ENCODE data around the gene APOL2.
A peak's percentile ranks its signal among the peaks of the same experiment; 100 is the strongest.
"Not testable (repeated sequence)": the region's sequence is repeated elsewhere in the genome, so short reads cannot be mapped to it uniquely, and the experiment has no call there.

The APOL2 gene

GRCh38 chr22:36280379-36280778 is 41.1 kb upstream of the APOL2 start:
- ATAC-seq (ENCODE audit: low read depth) (no peak), DNase-seq (ENCODE audit: low spot score) (no peak)
- Histone ChIP-seq H3K27ac (ENCODE audit: poor library complexity, severe bottlenecking) (no peak overlapping the region), H3K9me3 (ENCODE audit: severe bottlenecking) (no peaks in the 10 kb centered on the region), H3K4me1 (ENCODE audit: insufficient read depth, poor library complexity, severe bottlenecking) (no peaks in the 10 kb centered on the region), H3K36me3 (ENCODE audit: low read depth) (peaks cover 51% of the 10 kb centered on the region), H3K27me3 (ENCODE audit: insufficient read depth, poor library complexity, severe bottlenecking) (no peaks in the 10 kb centered on the region), H3K4me3 (ENCODE audit: severe bottlenecking) (no peak overlapping the region)
- no peak for TF ChIP-seq CTCF (IDR thresholded peaks at IDR 0.05; ENCODE audit: poor library complexity, severe bottlenecking)

DNA sequence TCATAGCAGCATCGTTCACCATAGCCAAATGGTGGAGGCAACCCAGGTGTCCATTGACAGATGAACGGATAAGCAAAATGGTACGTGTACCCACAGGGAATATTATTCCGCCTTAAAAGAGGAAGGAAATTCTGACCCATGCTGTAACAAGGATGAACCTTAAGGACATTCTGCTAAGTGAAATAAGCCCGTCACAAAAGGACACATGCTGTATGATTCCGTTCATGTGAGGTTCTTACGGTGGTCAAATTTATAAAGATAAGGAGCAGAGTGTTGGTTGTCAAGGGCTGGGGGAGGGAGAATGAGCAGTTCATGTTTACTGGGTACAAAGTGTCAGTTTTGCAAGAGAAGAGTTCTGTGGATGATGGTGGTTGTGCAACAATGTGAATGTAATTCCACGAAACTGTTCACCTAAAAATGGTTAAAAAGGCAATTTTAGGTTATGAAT is 39.9 kb upstream of the APOL2 start:
- Histone ChIP-seq H3K27ac (ENCODE audit: poor library complexity, severe bottlenecking) (no peak overlapping the region), H3K27me3 (ENCODE audit: insufficient read depth, poor library complexity, severe bottlenecking) (no peaks in the 10 kb centered on the region), H3K4me1 (ENCODE audit: insufficient read depth, poor library complexity, severe bottlenecking) (no peaks in the 10 kb centered on the region), H3K36me3 (ENCODE audit: low read depth) (peaks cover 39% of the 10 kb centered on the region), H3K4me3 (ENCODE audit: severe bottlenecking) (no peak overlapping the region), H3K9me3 (ENCODE audit: severe bottlenecking) (no peaks in the 10 kb centered on the region)
- no peak for TF ChIP-seq CTCF (IDR thresholded peaks at IDR 0.05; ENCODE audit: poor library complexity, severe bottlenecking)
- ATAC-seq (ENCODE audit: low read depth), result no peak
- DNase-seq (ENCODE audit: low spot score), result no peak

GRCh38 chr22:36277482-36278291 is 38.4 kb upstream of the APOL2 start:
- peaks cover 24% of the 10 kb centered on the region for H3K36me3 ChIP-seq (ENCODE audit: low read depth)
- no peaks in the 10 kb centered on the region for H3K9me3 ChIP-seq (ENCODE audit: severe bottlenecking)
- peak; percentile 82 for TF ChIP-seq CTCF (IDR thresholded peaks at IDR 0.05; ENCODE audit: poor library complexity, severe bottlenecking)
- DNase-seq (ENCODE audit: low spot score) (no peak), ATAC-seq (ENCODE audit: low read depth) (peak; percentile 59)
- no peaks in the 10 kb centered on the region for H3K27me3 ChIP-seq (ENCODE audit: insufficient read depth, poor library complexity, severe bottlenecking)
- no peak overlapping the region for H3K27ac ChIP-seq (ENCODE audit: poor library complexity, severe bottlenecking)
- no peak overlapping the region for H3K4me3 ChIP-seq (ENCODE audit: severe bottlenecking)
- H3K4me1 ChIP-seq (ENCODE audit: insufficient read depth, poor library complexity, severe bottlenecking), result no peaks in the 10 kb centered on the region

DNA sequence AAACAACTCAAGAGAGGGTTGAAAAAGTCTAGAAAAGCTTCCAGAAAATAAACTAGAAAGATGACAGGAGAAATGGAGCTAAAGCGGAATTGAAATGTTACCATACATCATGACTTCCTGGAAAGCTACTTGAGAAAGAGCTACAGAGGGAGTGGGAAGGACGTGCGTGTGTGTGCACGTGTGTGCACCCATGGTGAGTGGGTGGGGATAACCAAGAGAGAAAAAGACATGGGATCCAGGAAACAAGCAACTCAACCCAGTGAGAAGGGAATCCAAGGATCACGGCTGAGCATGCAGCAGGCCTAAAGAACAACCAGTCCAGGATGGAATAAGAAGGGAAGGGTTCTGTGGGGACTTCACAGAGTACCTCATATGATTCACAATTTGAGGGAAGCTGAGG is 35.2 kb upstream of the APOL2 start:
- H3K36me3 ChIP-seq (ENCODE audit: low read depth), result no peaks in the 10 kb centered on the region
- no peak overlapping the region for H3K27ac ChIP-seq (ENCODE audit: poor library complexity, severe bottlenecking)
- TF ChIP-seq CTCF (IDR thresholded peaks at IDR 0.05; ENCODE audit: poor library complexity, severe bottlenecking), result no peak
- H3K9me3 ChIP-seq (ENCODE audit: severe bottlenecking), result no peaks in the 10 kb centered on the region
- H3K4me3 ChIP-seq (ENCODE audit: severe bottlenecking), result no peak overlapping the region
- DNase-seq (ENCODE audit: low spot score) (no peak), ATAC-seq (ENCODE audit: low read depth) (0 out of 3 replicates have a peak, but pooled peaks have one; percentile 1)
- H3K27me3 ChIP-seq (ENCODE audit: insufficient read depth, poor library complexity, severe bottlenecking), result no peaks in the 10 kb centered on the region
- H3K4me1 ChIP-seq (ENCODE audit: insufficient read depth, poor library complexity, severe bottlenecking), result no peaks in the 10 kb centered on the region

DNA sequence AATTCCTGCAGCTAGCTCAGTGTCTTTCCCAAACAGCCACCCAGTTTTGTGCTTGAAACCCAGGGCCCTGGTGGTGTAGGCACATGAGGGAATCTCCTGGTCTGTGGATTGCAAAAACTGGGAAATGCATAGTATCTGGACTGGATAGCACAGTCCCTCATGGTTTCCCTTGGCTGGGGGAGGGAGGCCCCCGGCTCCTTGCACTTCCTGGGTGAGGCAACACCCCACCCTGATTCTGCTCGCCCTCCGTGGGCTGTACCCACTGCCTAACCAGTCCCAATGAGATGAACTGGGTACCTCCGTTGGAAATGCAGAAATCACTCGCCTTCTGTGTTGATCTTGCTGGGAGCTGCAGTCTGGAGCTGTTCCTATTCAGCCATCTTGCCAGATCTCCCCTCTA is 32.6 kb upstream of the APOL2 start:
- H3K27me3 ChIP-seq (ENCODE audit: insufficient read depth, poor library complexity, severe bottlenecking); DNase-seq (ENCODE audit: low spot score); H3K27ac ChIP-seq (ENCODE audit: poor library complexity, severe bottlenecking); ATAC-seq (ENCODE audit: low read depth); H3K4me1 ChIP-seq (ENCODE audit: insufficient read depth, poor library complexity, severe bottlenecking); H3K36me3 ChIP-seq (ENCODE audit: low read depth); H3K9me3 ChIP-seq (ENCODE audit: severe bottlenecking); H3K4me3 ChIP-seq (ENCODE audit: severe bottlenecking): not testable (repeated sequence)

DNA sequence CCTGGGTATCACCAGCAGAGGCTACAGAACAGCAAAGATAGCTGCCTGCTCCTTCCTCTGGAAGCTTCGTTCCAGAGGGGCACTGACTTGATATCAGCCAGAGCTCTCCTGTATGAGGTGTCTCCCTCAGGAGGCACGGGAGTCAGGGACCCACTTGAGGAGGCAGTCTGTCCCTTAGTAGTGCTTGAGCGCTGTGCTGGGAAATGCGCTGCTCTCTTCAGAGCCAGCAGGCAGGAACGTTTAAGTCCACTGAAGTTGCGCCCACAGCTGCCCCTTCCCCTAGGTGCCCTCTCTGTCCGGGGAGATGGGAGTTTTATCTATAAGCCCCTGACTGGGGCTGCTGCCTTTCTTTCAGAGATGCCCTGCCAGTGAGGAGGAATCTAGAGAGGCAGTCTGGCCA is 31.9 kb upstream of the APOL2 start:
- not testable (repeated sequence) for H3K4me3 ChIP-seq (ENCODE audit: severe bottlenecking); H3K4me1 ChIP-seq (ENCODE audit: insufficient read depth, poor library complexity, severe bottlenecking); H3K27ac ChIP-seq (ENCODE audit: poor library complexity, severe bottlenecking); ATAC-seq (ENCODE audit: low read depth); H3K9me3 ChIP-seq (ENCODE audit: severe bottlenecking); H3K36me3 ChIP-seq (ENCODE audit: low read depth); DNase-seq (ENCODE audit: low spot score); H3K27me3 ChIP-seq (ENCODE audit: insufficient read depth, poor library complexity, severe bottlenecking)

Data from RWPE2 (cell line).